HEK293T (cell line): ENCODE measurements around the gene EXOC8.
"Not testable (repeated sequence)": the region's sequence is repeated elsewhere in the genome, so short reads cannot be mapped to it uniquely, and the experiment has no call there.

Experiments used
- CTCF ChIA-PET: fragments of 350-600 bp; formaldehyde crosslinking; extraction: SDS; loops from one replicate; lab custom pipeline; 2021; ENCODE audit warnings: antibody characterized with exemption, inconsistent platforms; lab: Yijun Ruan, JAX
- POLR2A ChIA-PET: fragments of 350-600 bp; formaldehyde crosslinking; extraction: SDS; loops from one replicate; lab custom pipeline; 2020; ENCODE audit warnings: antibody characterized with exemption, inconsistent platforms; lab: Yijun Ruan, JAX
- DNase-seq: peaks from one replicate; pipeline ENCODE4 v3.0.0; 2012; ENCODE audit warnings: mixed read lengths; ENCODE audit errors: extremely low spot score
- ARNT ChIP-seq: fragments of 450-650 bp; IDR thresholded peaks from 2 replicates; pipeline ENCODE4 v1.6.1; 2017; ENCODE audit warnings: mild to moderate bottlenecking
- BHLHE40 ChIP-seq: fragments of 450-650 bp; IDR thresholded peaks from 2 replicates; pipeline ENCODE4 v1.6.1; 2016; ENCODE audit warnings: mild to moderate bottlenecking, moderate library complexity, borderline replicate concordance
- CTBP1 ChIP-seq: fragments of 450-650 bp; IDR thresholded peaks from 2 replicates; pipeline ENCODE4 v1.6.1; 2016; ENCODE audit warnings: borderline replicate concordance
- ELF4 ChIP-seq: fragments of 450-650 bp; IDR thresholded peaks from 2 replicates; pipeline ENCODE4 v1.6.1; 2017; ENCODE audit warnings: antibody characterized with exemption
- FOXA1 ChIP-seq: fragments of 450-650 bp; IDR thresholded peaks from 2 replicates; pipeline ENCODE4 v1.6.1; 2016; ENCODE audit warnings: mild to moderate bottlenecking
- FOXK2 ChIP-seq: fragments of 450-650 bp; IDR thresholded peaks from 2 replicates; pipeline ENCODE4 v1.6.1; 2016; ENCODE audit warnings: mild to moderate bottlenecking
- FOXM1 ChIP-seq: fragments of 450-650 bp; IDR thresholded peaks from 2 replicates; pipeline ENCODE4 v1.6.1; 2017; ENCODE audit warnings: mild to moderate bottlenecking, borderline replicate concordance
- HDGF ChIP-seq: fragments of 450-650 bp; IDR thresholded peaks from 2 replicates; pipeline ENCODE4 v1.6.1; 2017; ENCODE audit warnings: antibody characterized with exemption, borderline replicate concordance
- L3MBTL2 ChIP-seq: fragments of 450-650 bp; conservative IDR thresholded peaks from 2 replicates; pipeline ENCODE4 v1.6.1; 2016; ENCODE audit warnings: mild to moderate bottlenecking
- LEF1 ChIP-seq: fragments of 450-650 bp; IDR thresholded peaks from 2 replicates; pipeline ENCODE4 v1.6.1; 2017; ENCODE audit warnings: mild to moderate bottlenecking, borderline replicate concordance
- NFRKB ChIP-seq: fragments of 450-650 bp; IDR thresholded peaks from 2 replicates; pipeline ENCODE4 v1.6.1; 2016; ENCODE audit warnings: mild to moderate bottlenecking, moderate library complexity
- SP1 ChIP-seq: fragments of 450-650 bp; IDR thresholded peaks from 2 replicates; pipeline ENCODE4 v1.6.1; 2017
- SUZ12 ChIP-seq: fragments of 450-650 bp; IDR thresholded peaks from 2 replicates; pipeline ENCODE4 v1.6.1; 2016; ENCODE audit warnings: mild to moderate bottlenecking
- TARDBP ChIP-seq: fragments of 450-650 bp; IDR thresholded peaks from 2 replicates; pipeline ENCODE4 v1.6.1; 2016
- ZNF384 ChIP-seq: fragments of 450-650 bp; IDR thresholded peaks from 2 replicates; pipeline ENCODE4 v1.6.1; 2016
- TF ChIP-seq, protein P1 (sequence below): fragments of 450-650 bp; IDR thresholded peaks from 2 replicates; pipeline ENCODE4 v1.6.1; 2016

EXOC8 gene

DNA sequence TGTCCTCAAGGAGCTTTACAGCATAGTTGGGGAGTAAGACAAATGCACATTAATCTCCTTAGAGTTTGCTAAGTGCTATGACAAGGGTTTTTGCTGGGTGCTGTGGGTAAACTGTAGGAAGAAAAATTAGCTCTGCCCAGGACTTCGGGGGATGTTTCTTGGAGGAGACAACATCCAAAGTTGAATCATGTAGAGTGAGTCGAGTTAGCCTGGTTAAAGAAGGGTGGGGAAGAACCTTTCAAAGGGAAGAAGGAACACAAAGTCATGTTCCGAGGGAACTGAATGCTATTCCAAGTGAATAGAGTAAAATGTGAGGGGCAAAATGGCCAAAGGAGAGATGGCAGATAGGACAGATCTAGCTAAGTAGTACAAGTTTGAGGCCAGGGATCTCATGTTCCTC lies 17.5 kb upstream of the EXOC8 start:
- ChIA-PET CTCF (interaction anchor here (0.8 kb wide), 1 partner anchor 247 kb away, joined by 3 read pairs; no protein-coding TSS in a partner anchor), POLR2A (no interaction called here)
- no peak for DNase-seq
- TF ChIP-seq ELF4 (no peak), FOXK2 (no peak), FOXM1 (no peak), FOXA1 (no peak), TARDBP (no peak), NFRKB (no peak), HDGF (no peak), ARNT (no peak), L3MBTL2 (no peak), SP1 (no peak), SUZ12 (no peak)
- TF ChIP-seq, protein P1, sequence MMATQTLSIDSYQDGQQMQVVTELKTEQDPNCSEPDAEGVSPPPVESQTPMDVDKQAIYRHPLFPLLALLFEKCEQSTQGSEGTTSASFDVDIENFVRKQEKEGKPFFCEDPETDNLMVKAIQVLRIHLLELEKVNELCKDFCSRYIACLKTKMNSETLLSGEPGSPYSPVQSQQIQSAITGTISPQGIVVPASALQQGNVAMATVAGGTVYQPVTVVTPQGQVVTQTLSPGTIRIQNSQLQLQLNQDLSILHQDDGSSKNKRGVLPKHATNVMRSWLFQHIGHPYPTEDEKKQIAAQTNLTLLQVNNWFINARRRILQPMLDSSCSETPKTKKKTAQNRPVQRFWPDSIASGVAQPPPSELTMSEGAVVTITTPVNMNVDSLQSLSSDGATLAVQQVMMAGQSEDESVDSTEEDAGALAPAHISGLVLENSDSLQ, result no peak

DNA sequence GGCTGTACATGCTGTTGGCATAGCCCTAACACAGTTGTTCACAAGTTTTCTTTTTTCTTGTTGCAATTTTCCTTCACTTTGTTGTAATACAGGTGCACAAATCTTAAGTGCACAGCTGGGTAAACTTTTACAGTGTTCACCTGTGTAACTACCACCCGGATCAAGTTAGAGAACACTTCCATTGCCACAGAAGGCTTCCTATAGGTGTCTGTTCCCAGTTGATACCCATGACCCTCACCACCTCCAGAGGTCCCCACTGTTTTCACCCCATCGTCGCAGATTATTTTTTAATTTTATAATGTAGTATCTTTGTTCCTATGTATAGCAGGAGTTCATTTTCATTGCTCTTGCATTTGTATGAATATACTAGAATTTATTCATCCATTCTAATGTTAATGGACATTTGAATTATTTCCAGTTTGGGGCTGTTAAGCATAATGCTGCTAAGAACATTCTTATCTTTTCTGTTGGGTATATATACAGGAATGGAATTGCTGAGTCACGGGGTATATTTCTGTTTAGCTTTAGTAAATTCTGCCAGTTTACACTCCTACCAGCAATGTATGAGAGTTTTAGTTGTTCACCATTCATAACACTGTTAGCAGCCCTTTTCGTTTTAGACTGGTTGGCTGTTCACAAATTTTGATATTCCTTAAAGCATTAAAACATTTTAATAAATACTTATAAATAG lies 16.8 kb upstream of the EXOC8 start:
- POLR2A ChIA-PET, result no interaction called here
- DNase-seq, result no peak
- TF ChIP-seq, protein P1, result no peak
- no peak for TF ChIP-seq TARDBP
- TF ChIP-seq ZNF384, result no peak
- no peak for TF ChIP-seq LEF1
- no peak for TF ChIP-seq NFRKB
- TF ChIP-seq FOXA1, result no peak
- no peak for TF ChIP-seq ELF4
- no peak for TF ChIP-seq CTBP1
- no peak for TF ChIP-seq FOXK2
- TF ChIP-seq FOXM1, result no peak
- no peak for TF ChIP-seq SP1
- no peak for TF ChIP-seq ARNT
- no peak for TF ChIP-seq HDGF
- CTCF ChIA-PET, result interaction anchor here (0.8 kb wide), 1 partner anchor 248 kb away, joined by 3 read pairs; no protein-coding TSS in a partner anchor

DNA sequence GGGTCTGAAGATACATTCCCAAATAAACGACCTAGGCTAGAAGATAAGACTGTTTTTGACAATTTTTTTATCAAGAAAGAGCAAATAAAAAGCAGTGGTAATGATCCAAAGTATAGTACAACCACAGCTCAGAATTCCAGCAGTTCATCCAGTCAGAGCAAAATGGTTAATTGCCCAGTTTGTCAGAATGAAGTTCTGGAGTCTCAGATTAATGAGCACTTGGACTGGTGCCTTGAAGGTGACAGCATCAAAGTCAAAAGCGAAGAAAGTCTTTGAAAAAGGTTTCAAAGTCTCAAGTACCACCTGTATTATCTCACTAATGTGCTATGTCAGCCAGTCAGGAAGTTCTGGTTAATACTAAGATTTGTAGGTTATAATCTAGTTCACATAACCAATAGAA lies 15.4 kb upstream of the EXOC8 start:
- ChIA-PET POLR2A (no interaction called here), CTCF (no interaction called here)
- DNase-seq, result no peak
- TF ChIP-seq NFRKB (no peak), FOXK2 (no peak), TARDBP (no peak), ARNT (no peak), FOXA1 (no peak), SUZ12 (no peak), ELF4 (no peak)
- TF ChIP-seq, protein P1, result no peak

DNA sequence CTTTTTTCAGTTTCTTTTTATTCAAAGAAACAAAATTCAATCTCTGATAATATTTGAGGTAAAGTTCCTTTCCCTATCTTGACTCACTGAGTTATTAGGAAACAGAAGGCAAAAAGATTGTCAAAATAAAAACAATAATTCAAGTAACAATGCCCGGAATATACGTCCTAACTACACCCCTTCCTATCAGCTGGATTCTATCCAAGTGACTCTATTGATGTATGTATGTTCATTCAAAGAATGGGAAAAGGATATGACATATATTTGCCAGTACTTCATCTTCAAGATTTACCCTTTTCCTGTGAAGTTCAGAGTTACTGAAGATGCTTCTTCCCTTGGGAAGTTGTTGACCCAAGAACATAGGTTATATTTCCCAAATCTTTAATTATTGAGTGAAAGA lies 14.2 kb upstream of the EXOC8 start:
- TF ChIP-seq FOXK2 (no peak), CTBP1 (no peak), HDGF (no peak), NFRKB (no peak), FOXA1 (no peak), L3MBTL2 (no peak), SUZ12 (no peak), TARDBP (no peak)
- TF ChIP-seq, protein P1, result no peak
- no peak for DNase-seq
- POLR2A ChIA-PET, result no interaction called here
- CTCF ChIA-PET, result interaction anchor here (0.6 kb wide), 1 partner anchor 291 kb away, joined by 3 read pairs; no protein-coding TSS in a partner anchor

DNA sequence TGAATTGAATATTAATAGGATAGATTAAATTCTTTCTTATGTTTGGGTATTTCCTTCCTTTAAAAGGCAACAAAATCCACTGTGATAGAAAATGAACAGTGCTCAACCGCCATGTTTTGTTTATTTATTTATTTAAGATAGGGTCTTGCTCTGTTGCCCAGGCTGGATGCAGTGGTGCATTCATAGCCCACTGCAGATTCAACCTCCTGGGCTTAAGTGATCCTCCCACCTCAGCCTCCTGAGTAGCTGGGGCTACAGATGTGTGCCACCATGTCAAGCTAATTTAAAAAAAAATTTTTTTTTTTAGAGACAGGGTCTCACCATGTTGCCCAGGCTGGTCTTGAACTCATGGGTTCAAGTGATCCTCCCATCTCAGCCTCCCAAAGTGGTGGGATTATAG lies 11.2 kb upstream of the EXOC8 start:
- ChIA-PET POLR2A (interaction anchor here (1.4 kb wide), 1 partner anchor 11 kb away, joined by 4 read pairs; the partner anchor contains the start of genes EXOC8 and SPRTN), CTCF (interaction anchor here (1.1 kb wide), 1 partner anchor 111 kb away, joined by 3 read pairs; no protein-coding TSS in a partner anchor)
- DNase-seq, result not testable (repeated sequence)

DNA sequence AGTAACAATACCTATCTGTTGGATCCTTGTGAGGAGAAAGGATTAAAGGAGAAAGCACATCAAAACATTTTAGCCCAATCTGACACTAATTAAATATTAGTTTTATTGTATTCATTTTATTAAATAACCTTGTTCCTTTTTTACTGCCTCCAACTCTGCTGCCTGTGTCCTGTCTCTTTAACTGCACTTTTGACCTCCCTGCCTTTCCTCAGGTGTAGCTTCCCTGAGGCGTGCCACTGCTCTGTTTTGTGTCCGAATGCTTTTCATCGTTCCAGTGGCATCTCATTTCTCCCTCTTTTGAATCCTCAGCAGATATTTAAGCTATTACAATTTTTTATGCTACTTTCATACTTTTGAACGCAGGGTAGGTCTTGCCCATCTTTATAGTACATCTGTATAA lies 10.8 kb upstream of the EXOC8 start:
- no peak for TF ChIP-seq FOXM1
- TF ChIP-seq SP1, result no peak
- no peak for TF ChIP-seq LEF1
- TF ChIP-seq FOXA1, result no peak
- TF ChIP-seq TARDBP, result no peak
- no peak for TF ChIP-seq ARNT
- TF ChIP-seq, protein P1, result no peak
- no peak for TF ChIP-seq BHLHE40
- no peak for TF ChIP-seq NFRKB
- TF ChIP-seq L3MBTL2, result no peak
- TF ChIP-seq CTBP1, result no peak
- TF ChIP-seq SUZ12, result no peak
- no peak for TF ChIP-seq FOXK2
- TF ChIP-seq HDGF, result no peak
- TF ChIP-seq ELF4, result no peak
- CTCF ChIA-PET, result interaction anchor here (1.1 kb wide), 1 partner anchor 111 kb away, joined by 3 read pairs; no protein-coding TSS in a partner anchor
- POLR2A ChIA-PET, result interaction anchor here (1.4 kb wide), 1 partner anchor 11 kb away, joined by 4 read pairs; the partner anchor contains the start of genes EXOC8 and SPRTN
- no peak for DNase-seq
